Epithelial cell of proximal tubule (primary cell): ENCODE data around the gene HCN1. TPM values are rescaled to one million over a fixed set of nuclear protein-coding genes. Genes with fewer than 3 reads are reported as not detected.
"Not testable (repeated sequence)": the region's sequence is repeated elsewhere in the genome, so short reads cannot be mapped to it uniquely, and the experiment has no call there.

Experiments
- DNase-seq: peaks from one replicate; pipeline ENCODE4 v3.0.0-alpha.2; 2011; ENCODE audit warnings: low read depth
- H3K4me3 ChIP-seq: 2 replicates; pipeline ENCODE4 v1.5.1; 2011; ENCODE audit warnings: low read depth, mild to moderate bottlenecking, low read length
- total RNA-seq: library from RNA; depleted of rRNA; stranded (reverse); fragments of >200 nt; gene quantifications from 2 replicates; pipeline ENCODE4 v1.2.3, GENCODE V29; 2015
- TF ChIP-seq, protein P1 (sequence below): conservative IDR thresholded peaks from 2 replicates; pipeline ENCODE4 v1.5.1; 2012; ENCODE audit warnings: low read depth, mild to moderate bottlenecking, low read length

HCN1 gene
- total RNA-seq, 1 donor from 2014 or later: not detected

DNA sequence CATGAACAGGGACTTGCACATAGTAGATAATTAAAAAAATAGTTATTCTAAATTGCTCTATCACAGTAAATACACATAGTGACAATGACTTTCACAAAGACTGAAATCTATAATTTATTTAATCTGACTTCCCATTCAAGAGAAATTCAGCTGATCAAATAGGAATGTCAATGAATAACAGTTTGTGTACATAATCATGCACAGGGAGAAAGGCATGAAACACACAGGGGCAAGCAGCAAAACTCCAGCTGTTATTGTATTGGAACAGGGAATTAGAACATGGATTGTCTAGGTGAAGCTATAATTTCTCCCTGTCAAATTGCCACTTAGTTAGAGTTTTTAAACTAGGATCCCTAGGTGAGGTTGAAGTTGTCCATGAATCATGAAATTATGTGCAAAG, 99.9 kb downstream of the HCN1 start:
- no peak for DNase-seq
- no peak overlapping the region for H3K4me3 ChIP-seq
- TF ChIP-seq, protein P1, sequence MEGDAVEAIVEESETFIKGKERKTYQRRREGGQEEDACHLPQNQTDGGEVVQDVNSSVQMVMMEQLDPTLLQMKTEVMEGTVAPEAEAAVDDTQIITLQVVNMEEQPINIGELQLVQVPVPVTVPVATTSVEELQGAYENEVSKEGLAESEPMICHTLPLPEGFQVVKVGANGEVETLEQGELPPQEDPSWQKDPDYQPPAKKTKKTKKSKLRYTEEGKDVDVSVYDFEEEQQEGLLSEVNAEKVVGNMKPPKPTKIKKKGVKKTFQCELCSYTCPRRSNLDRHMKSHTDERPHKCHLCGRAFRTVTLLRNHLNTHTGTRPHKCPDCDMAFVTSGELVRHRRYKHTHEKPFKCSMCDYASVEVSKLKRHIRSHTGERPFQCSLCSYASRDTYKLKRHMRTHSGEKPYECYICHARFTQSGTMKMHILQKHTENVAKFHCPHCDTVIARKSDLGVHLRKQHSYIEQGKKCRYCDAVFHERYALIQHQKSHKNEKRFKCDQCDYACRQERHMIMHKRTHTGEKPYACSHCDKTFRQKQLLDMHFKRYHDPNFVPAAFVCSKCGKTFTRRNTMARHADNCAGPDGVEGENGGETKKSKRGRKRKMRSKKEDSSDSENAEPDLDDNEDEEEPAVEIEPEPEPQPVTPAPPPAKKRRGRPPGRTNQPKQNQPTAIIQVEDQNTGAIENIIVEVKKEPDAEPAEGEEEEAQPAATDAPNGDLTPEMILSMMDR: no peak

DNA sequence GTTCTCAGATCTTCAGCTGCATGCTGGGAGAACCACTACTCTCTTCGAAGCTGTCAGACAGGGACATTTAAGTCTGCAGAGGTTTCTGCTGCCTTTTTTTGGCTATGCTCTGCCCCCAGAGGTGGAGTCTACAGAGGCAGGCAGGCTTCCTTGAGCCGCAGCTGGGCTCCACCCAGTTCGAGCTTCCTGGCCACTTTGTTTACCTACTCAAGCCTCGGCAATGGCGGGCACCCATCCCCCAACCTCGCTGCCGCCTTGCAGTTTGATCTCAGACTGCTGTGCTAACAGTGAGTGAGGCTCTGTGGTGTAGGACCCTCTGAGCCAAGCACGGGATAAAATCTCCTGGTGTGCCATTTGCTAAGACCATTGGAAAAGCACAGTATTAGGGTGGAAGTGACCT, 110.2 kb downstream of the HCN1 start:
- not testable (repeated sequence) for H3K4me3 ChIP-seq, DNase-seq

DNA sequence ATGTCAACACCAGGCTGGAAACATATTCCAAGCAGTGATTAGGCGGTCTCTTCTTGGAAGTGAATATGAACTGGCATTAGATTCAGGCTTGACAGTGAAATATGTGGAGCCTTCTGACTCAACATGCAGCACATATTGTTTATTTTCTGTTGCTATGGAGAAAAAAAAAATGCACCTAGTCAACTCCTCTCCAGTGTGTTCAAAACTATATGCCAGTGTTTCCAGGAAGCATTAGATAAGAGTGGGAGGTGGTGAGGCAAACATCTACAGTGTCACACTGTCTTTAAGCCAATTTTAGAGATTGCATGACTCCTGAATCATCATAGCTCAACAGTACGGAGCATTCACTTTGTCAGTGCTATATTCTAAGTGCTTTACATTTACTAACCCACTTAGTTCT, 117.9 kb downstream of the HCN1 start:
- no peak overlapping the region for H3K4me3 ChIP-seq
- DNase-seq: no peak
- TF ChIP-seq, protein P1: no peak

DNA sequence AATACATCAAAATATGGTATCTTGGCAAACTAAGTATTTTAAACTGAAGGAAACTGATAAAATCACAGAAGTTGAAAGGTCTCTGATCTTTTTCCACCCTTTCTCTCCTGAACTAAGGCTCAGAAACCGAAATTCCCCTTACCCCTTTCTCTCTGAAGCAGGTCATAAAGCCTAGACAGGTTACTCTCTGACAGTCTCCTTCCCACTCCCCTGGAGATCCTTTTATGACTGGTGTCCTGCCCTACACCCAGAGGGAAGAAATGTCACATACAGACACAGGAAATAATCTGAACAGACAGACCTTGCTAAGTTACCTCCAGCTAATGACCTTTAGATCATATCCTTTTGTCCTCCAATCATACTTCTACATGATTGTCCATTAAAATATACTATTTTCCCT, 127.4 kb downstream of the HCN1 start:
- TF ChIP-seq, protein P1: no peak
- H3K4me3 ChIP-seq: no peak overlapping the region
- DNase-seq: no peak

DNA sequence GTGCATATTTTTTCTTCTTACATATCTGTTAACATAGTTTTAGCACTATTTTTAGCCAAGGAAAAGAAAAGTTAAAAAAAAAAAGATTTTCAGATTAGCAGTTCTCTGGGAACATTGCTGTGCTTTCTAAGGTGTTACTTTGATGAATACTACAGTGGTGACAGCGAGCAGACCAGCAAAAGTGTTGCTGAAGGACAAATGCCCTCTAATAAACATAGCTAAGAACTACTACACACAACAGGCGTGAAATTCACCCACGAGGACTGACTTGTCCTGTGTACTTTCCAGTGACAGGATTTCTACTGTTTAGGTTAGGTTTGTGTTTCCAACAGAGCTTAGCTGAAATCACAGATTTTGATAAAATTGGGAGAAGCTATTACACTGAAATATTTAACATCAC, 153.8 kb downstream of the HCN1 start:
- TF ChIP-seq, protein P1: no peak
- DNase-seq: no peak
- no peak overlapping the region for H3K4me3 ChIP-seq

DNA sequence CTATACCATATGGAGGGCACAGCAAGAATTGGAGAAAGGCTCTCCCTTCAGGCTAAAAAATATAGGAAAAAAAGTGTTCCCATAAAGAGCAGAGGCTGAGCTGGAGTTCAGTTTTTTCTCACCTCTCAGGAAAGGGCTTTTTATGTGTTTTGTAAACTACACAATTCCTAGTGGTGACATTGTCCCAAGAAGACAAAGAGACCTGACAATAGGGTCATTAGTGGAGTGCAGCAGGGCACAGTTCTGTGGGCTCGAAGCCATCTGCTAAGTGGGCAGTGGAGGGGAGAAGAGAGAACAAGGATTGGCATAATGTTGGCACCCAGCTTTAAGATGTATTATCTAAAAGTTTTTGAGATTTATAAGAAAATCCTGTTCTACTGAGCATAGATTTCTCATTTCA, 162.5 kb downstream of the HCN1 start:
- TF ChIP-seq, protein P1: no peak
- no peak for DNase-seq
- no peak overlapping the region for H3K4me3 ChIP-seq

DNA sequence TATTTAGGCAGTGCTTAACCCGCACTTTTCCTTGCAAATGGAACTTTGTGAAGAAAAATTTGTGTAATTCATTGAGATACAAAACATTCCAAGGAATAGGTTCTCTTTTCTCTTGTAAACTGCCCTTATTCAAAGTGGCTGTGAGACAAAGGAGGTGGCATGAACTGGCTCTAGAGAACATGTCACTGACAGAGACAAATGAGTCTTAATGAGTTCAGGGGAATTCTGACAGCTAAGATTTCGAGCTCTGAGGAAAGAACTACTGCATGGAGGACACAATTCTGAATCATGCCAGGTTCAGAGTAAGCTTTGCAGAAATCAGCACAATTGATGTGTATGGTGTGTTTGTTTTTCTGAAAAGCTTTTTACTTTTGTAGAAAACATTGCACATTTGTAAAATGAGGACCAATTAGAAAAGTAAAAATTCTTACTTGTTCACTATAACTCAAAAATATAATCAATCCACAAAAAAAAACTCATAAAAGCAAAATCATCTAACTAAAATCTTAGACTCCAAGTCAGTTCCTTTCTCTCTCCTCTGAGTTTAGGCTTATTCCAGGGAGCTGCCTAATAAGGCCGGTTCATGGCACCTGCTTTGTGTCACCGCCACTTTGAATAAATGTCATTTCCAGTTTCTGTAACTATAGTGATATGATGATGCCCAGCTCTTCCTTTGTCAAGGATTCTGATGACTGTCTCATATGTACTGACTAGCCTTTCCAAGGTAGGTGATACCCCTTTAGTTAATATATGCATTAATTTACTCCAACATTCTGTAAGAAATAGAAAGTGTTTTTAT, 163.2 kb downstream of the HCN1 start:
- TF ChIP-seq, protein P1: no peak
- H3K4me3 ChIP-seq: no peak overlapping the region
- DNase-seq: no peak
